Amniotic stem cell (primary cell): Measurements from ENCODE around the gene ZDHHC14.
"Not testable (repeated sequence)": the region's sequence is repeated elsewhere in the genome, so short reads cannot be mapped to it uniquely, and the experiment has no call there.

ENCODE experiments used
- DNase-seq: peaks from one replicate; lab custom pipeline; 2025; lab: John Stamatoyannopoulos, UW

Gene ZDHHC14

DNA sequence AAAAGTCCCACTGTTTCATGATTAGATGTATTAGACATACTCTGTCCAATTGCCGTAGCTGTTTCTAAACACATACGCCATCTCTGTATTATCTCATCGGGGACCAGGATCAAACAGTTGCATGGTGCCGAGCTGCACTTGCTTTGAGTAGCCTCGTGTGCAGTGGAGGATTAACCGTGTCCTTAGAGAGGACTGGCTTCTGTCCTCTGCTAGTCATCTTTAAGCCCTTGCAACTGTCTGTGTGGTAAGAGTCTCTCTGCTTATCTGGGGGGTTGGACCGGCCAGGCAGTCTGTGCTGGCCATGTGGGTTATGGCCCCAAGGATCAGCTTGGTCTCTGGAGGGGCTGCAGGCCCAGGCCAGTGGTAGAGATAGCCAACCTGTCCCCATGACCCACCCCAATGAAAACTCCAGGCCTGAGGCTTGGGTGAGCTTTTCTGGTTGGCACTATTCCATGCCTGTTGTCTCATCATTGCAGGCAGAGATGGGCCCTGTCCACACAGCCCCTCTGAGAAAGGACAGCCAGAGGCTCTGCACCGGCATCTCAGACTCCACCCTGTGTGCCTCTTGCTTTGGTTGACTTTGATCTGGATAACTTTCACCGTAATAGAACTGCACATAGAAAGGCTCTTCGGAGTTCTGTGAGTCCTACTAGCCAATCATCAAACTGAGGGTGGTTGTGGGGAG lies 304.7 kb downstream of the ZDHHC14 start:
- no peak for DNase-seq

DNA sequence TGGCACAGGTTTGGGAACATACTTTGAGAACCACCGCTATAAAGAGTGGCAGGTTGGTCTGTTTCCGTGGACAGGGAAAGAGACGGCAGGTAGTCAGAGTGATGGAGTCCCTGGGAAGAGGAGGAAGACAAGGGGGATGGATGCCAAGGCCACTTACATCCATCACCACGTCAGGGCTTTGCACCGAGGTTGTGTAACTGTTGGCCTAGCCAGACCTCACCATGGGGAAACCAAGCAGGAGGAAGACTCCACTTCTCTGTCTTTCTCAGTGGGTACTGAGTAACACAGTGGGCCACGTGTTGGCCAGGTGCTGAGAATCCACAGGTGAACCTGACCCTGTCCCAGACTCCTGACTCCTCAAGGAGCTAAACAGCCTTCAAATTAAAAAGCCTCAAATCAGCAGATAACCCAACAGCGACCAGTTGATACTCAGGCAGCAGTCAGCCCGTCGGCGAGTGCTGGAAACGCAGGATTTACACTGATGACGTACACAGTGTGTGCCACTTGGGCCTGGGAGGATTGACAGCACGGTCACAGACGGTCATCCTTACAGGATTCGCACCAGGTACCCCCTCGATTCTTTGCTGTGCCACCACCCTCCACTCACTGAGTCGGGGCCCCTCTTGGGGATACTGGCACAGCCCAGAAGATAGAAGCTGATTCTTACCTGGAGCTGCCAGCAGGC lies 307.4 kb downstream of the ZDHHC14 start:
- DNase-seq, result no peak

DNA sequence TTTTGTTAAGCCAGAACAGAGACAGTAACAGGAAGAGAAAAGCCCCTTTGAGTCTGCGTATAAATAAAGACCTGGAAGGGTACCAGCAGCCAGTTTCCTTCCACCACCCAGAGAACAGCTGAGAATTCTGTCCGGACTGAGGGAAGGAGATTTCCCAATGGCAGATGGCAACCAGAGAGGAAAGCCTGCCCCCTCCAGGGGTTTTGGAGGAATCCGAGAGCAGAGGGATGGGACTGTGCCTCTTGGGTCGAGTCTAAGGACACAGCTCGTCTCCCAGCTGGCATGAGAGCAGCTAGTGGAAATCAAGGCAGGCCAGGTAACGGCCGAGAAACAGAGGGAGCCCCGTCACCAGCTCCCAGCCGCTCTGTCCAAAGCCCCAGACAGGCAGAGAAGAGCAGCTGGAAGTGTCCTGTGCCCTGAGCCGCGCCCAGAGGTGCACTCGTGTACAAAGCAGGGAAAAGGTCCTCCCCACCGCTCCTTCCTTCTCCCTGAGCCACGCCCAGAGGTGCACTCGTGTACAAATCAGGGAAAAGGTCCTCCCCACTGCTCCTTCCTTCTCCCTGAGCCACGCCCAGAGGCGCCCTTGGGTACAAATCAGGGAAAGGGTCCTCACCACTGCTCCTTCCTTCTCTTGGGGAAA lies 308.1 kb downstream of the ZDHHC14 start:
- no peak for DNase-seq

DNA sequence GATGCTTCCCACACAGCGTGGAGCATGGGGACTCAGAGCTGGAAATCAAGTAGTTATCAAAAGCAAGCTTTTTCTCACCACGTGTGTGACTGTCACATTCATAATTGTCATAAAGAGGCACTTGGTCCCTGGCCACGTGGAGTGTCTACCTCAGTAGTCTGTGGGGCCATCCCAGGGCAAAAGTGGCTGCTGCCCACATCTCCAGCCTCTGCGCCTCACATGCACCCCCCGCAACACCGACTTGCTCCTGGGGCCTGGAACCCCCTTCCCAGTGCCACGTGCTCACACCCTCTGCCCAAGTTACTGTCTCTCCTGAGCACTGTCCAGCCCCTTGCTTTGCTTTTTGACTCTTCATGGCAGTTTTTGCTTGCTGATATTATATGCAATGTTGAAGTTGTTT lies 308.9 kb downstream of the ZDHHC14 start:
- no peak for DNase-seq

DNA sequence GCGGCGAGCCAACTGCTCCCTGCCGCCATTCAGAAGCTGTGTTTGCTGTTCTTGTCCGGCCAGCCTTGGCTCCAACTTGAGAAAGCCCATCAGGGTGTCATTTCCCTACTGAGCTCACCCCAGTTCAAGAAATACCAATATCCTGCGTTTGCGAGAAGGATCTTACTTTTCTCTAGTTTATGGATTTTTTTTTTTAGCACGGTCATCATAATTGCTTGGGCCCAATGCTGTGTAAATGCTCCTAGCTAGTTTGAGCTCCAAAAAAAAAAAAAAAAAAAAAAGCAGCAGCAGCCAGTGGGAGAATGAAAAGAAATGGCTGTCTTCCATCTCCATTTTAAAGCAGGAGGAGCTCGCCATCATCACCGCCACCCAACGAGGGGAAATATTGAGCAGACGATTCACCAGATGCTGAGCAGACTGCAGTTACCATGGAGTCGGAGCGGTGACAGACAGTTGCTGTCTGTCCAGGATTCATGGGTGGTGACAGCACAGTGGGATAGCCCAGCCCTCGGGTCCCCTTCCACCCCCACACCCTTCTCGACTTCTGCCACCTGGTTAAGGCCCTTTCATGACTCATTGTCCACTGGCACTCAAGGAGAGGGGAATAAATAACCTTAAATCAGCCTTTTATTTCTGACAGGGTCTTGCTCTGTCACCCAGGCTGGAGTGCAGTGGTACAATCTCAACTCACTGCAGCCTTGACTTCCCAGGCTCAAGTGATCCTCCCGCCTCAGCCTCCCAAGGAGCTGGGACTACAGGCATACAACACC lies 309.6 kb downstream of the ZDHHC14 start:
- DNase-seq, result no peak

DNA sequence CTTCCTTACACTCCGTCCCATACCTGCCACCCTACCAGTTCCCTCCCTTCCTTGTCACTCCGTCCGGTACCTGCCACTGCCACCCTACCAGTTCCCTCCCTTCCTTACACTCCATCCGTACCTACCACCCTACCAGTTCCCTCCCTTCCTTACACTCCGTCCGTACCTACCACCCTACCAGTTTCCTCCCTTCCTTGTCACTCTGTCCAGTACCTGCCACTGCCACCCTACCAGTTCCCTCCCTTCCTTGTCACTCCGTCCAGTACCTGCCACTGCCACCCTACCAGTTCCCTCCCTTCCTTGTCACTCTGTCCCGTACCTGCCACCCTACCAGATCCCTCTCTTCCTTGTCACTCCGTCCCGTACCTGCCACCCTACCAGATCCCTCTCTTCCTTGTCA lies 310.6 kb downstream of the ZDHHC14 start:
- not testable (repeated sequence) for DNase-seq

DNA sequence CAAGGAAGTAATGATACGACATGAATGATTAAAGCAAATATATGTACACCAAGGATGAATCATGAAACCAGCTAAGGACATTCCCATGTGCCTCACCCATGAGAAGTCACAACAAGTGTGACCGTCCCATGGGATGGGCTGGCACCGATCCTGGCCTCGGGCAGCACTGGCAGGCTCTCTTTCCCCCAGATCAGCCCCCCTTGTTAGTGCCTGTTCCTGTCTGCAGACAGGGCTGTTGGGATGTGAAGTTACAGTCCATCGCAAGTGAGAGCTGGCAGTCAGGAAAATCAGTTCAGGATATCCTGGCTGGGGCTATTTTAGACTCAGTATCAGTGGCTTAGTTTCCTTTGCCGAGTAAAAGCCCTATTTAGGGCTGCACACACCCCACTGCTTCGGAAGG lies 312.9 kb downstream of the ZDHHC14 start:
- no peak for DNase-seq

DNA sequence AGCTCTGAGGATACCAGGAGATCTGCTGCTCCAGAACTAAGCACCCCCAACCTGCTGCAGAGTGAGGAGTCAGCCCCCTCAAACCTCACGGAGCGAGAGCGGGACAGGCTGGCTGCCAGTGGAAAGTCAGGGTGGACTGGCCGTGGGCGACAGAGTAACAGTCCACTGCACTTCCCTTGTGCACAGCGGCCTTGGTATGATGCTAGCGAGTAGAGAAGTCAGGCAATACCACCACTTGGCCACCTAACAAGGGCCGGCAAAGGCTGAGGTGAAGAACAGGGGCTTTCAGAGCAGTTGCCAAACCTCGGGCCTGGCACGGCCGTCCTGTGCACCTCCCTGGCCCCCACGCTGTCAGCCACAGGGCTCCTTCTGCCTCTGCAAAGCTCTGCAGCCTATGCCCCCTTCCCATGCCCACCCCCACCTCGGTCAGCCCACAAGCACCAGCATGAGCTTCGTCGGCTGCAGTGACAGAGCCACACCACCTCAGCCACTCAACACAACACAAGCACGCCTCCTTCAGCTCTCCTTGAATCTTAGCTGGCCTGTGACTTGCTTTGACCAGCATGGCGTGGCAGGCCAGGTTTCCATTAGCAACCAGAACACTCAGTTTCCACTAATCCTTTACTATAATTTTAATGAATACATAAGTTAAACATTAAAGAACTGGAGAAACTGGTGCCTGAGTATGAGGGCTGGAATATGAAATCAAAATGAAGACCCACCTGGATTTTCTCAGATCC lies 314.5 kb downstream of the ZDHHC14 start:
- DNase-seq, result no peak

DNA sequence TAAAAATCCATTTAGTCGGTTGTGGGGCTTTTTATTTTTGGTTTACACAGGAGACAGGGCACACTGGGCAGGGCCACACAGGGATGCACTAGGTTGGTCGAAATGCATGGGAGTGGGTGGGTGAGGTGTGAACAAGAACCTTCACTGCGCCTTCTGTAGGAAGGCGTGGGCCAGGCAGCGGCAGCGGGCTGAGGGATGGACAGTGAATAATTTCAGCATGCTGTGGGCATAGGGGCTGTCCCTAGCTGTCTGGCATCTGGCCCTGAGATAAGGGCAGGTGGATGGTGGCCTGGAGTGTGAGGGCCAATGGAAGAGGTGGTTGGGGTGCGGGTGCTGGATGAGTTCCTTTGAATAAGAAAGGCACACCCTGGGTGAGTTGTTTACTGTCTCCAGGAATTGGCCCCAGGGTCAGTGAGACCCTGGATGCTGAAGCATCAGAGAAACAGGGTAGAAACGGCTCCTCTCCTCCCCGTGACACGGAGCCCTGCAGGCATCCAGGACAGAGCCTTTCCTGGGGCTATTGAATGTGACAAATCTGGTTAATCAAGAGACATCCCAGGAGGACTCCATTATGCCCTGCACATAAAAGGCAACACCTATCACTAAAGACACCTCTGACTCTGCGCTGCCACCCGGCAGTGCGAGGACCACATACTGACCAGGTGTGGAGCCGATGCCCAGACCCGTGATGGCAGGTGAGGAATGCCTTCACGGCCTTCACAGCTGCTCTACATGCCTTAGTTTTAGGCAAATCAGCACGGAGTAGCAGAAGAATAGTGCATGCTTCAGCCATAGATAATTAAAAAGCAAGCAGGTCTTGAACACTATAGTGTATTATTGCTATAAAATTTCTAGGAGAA lies 319.0 kb downstream of the ZDHHC14 start:
- no peak for DNase-seq

DNA sequence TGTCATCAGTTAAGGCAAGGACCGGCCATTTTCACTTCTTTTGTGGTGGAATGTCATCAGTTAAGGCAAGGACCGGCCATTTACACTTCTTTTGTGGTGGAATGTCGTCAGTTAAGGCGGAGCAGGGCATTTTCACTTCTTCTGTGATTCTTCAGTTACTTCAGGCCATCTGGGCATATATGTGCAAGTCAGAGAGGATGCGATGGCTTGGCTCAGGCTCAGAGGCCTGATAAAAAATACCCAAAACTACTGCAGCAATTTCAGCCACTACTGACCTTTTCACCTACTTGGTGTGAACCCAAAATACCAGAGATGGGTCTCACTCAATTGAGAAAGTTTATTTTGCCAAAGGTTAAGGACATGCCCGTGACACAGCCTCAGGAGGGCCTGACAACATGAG lies 325.4 kb downstream of the ZDHHC14 start:
- not testable (repeated sequence) for DNase-seq

DNA sequence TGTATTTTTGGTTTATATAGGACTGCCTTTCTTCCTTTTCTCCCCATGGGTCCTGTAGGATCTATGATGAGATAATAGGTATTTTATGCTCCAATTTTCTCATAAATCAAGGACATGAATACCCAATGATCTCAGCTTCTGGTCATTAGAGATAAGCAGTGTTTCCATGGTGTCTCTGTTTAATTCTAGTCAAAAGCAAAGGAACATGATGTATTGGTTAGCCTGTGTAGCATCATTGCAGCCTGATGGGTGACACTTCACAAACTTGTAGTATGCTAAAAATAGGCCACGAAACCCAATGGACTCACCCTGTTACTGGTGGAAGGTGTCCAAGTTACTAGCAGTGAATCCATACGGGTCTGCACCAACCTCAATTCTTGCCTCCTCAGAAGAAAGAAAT lies 325.9 kb downstream of the ZDHHC14 start:
- DNase-seq, result no peak

DNA sequence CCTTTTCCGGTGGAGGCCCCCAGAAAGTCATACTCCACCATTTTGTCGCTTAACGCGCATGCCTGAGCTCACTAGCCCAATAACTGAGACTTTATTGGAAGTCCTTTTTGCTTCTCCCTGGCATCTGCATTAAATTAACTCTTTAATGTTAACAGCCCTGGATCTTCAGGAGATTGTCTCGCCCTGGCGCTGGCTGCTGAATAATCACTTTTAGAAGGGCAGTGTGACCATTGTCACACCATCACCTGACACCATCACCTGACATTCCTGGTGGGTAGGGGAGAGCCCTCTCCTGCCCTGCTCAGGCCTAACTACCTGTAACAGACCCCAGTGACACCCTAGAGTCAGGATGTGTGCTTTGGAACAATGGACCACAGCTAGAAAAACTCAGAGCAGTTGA lies 326.6 kb downstream of the ZDHHC14 start:
- DNase-seq, result no peak

DNA sequence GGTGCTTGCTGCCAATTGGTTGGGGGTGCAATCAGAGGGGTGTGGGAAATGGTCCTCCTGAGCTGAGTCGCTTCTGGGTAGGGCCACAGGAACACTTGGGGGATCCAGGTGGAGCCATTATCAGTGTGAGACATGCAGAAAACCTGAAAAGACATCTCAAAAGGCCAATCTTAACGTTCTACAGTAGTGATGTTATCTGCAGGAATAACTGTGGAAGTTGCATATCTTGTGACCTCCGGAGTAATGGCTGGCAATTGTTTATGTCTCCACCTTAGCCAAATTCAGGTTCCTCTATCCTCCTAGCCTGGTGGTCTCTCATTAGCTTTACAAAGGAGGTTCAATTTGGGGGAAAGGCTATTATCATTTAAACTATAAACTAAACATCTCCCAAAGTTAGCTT lies 327.2 kb downstream of the ZDHHC14 start:
- no peak for DNase-seq

DNA sequence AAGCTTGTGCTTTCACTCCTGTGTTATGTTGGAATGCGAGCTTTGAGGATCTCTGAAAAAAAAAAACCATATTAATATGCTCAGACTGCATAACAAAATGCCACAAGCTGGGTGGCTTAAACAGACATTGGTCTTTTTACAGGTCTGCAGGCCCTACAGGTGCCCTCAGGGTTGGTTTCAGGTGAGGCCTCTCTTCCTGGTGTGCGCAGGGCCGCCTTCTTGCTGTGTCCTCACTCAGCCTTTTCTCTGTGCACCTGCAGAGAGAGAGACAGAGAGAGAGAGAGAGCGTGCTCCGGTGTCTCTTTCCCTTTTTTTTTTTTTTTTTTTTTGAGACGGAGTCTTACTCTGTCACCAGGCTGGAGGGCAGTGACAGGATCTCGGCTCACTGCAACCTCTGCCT lies 327.9 kb downstream of the ZDHHC14 start:
- no peak for DNase-seq

DNA sequence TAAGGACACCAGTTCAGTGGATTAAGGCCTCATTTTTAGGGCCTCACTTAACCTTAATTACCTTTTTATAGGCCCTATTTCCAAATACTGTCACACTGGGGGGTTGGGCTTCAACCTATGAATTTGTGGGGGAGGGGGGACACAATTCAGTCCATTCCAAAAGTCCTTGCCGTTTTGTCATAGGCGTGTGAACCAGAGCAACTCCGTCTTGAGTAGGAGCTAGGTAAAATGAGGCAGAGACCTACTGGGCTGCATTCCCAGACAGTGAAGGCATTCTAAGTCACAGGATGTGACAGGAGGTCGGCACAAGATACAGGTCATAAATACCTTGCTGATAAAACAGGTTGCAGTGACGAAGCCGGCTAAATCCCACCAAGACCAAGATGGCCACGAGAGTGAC lies 328.6 kb downstream of the ZDHHC14 start:
- DNase-seq, result no peak

DNA sequence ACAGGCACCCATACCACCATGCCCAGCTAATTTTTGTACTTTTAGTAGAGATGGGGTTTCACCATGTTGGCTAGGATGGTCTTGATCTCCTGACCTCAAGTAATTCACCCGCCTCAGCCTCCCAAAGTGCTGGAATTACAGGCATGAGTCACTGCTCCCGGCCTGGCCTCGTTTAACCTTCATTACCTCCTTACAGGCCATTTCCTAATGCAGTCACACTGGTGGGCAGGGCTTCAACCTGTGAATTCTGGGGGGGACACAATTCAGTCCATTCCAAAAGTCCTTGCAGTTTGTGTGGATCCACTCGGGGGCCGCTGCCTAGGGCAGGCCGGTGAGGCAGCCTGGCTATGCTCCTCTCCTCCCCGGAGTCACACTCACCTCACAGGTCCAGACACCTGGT lies 329.6 kb downstream of the ZDHHC14 start:
- DNase-seq, result no peak

DNA sequence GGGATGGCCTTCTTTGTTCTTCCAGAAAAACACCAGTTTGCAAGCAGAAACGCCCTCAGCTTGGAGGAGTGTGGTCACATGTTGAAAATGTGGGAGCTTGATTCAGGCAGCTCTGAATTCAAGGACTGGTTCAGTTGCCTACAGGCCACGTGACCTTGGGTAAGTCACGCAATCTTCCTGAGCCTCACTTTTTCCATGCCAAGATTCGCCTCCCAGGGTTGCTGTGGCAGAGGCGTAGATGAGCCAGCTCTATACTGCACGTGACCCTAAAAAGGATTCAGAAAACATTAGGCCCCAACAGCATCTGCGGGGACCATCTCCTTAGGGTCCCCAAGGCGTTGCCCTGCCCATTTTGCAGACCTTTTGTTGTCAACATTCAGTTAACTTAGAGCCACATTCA lies 330.1 kb downstream of the ZDHHC14 start:
- DNase-seq, result no peak

DNA sequence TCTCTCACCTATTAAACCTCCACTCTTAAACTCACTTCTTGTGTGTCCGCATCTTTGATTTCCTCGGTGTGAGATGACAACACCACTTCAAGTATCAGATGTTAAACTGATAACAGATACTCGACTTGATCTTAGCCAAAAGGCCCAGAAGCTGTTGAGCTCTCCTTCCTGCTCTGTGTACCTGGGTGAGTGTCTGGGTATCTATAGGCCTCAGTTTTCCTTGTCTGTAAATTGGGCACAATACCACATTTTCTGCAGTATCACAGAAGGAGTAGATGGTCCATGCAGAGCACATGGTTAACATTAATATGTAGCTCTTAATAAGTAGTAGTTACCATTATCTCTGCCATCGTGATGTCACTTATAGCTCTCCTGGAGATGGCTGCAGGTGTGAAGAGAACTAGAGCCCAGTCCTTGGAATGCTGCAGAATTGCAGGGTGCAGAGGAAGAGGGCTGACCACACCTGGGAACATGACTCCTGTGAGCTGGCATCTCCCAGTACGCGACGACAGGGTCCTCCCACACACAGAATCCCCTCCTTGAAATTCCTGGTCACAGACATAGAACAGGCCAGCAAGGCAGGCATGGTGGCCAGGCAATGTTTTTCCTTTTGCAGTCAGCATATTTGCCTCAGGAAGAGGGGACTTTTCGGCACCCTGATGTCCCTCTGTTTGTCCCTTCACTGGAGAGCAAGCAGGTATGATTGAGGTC lies 331.8 kb downstream of the ZDHHC14 start:
- DNase-seq, result no peak

DNA sequence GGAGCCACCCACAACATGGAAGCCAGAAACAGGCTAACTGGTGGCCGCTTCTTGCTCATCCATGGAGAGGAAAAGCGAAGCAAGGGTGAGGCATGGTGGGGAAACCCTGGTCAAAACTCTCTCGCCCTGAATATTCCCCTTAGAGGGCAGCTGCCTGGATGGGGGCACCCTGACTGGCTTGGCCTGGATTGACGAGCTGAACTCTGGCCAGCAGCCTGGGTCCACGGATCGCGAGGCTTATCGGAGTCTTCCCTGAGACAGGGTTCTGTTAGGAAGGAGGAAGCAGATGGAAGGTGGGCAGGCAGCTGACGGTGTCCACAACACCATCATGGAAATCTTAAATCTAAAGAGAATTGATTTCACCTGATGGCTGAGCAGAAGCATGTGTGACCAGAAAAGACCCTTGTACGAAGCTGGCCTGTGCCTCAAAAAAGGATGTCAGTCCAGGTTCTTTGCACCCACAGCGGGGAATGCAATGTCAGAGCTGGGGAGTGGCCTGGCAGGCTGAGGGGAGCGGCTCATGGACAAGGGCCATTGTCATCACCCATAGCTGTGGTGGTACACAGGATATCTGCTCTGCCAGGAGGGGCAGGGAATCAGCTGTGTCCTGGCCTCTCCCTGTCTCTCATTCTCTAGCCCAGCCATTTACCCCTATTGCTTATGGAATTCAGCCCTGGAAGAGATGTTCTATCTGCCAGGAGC lies 332.6 kb downstream of the ZDHHC14 start:
- no peak for DNase-seq

DNA sequence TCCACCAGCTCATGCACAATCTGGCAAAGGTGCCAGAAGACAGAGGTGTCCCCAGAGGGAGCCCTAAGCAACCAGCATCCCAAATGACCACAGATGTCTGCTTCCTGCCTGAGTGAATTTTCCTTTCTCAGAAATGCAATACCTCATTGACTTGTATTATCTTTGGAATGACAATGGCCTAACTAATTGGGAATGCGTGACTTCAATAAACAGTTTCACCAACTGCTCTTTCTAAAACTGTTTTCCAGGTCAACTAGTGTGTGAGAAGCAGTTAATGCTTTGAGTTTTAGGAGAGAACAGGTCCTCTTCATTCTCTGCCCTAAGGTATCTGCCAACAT lies 333.1 kb downstream of the ZDHHC14 start:
- peak; percentile 33 for DNase-seq
